Adrenal gland (tissue), 12 donors: ENCODE data around the gene VWA5B1. TPM values are rescaled to one million over a fixed set of nuclear protein-coding genes. Genes with fewer than 3 reads are reported as not detected.

Source experiments
- DNase-seq, 7 donors: peaks; one replicate each; pipeline ENCODE4 v3.0.0-alpha.2; 2019 to 2020
- H3K27ac ChIP-seq, 5 donors: fragments of 200-600 bp; sonication (generic) in 4 of 5; 1 replicate in 3 of 5; 2 replicates in 2 of 5; pipeline versions ENCODE4 v1.5.1 to v1.8.0; 2016 to 2020; ENCODE audit warnings: mild to moderate bottlenecking in 1 of 5
- H3K27me3 ChIP-seq: fragments of 200-600 bp; 2 replicates; pipeline ENCODE4 v1.8.0; 2021
- H3K36me3 ChIP-seq, 2 donors: fragments of 200-600 bp; replicated peaks in 1 of 2; 1 replicate in 1 of 2; 2 replicates in 1 of 2; pipeline versions ENCODE4 v1.5.1 to v1.8.0; 2018 to 2022
- H3K4me1 ChIP-seq, 2 donors: fragments of 200-600 bp; replicated peaks in 1 of 2; 1 replicate in 1 of 2; 2 replicates in 1 of 2; pipeline versions ENCODE4 v1.5.1 to v1.8.0; 2018 to 2021
- H3K4me3 ChIP-seq, 4 donors: fragments of 200-600 bp; sonication (generic) in 3 of 4; one replicate each; pipeline ENCODE4 v1.5.1; 2016 to 2018
- H3K9me3 ChIP-seq, 3 donors: fragments of 200-600 bp; sonication (generic) in 1 of 3; replicated peaks in 1 of 3; 1 replicate in 2 of 3; 2 replicates in 1 of 3; pipeline versions ENCODE4 v1.5.1 to v1.8.0; 2016 to 2021
- POLR2A ChIP-seq, 2 donors: fragments of 450-650 bp; IDR thresholded peaks; one replicate each; pipeline ENCODE4 v1.6.1; 2017; ENCODE audit warnings: antibody characterized with exemption in 2 of 2, mild to moderate bottlenecking in 2 of 2, moderate library complexity in 1 of 2
- WGBS, 4 donors: extraction: QIAGEN DNeasy Blood & Tissue Kit in 2 of 4; methylation state at CpG; one replicate each; pipeline versions ENCODE4 v1.1.5 to v1.1.7; 2013 to 2017; 5-methylcytosine and 5-hydroxymethylcytosine counted together
- intact Hi-C, 2 donors: fragments of 100-400 bp; cut with DNase I; formaldehyde crosslinking; loops; one replicate each; pipeline versions ENCODE4 v1.14.1 to v1.15.0; 2022 to 2023
- polyA plus RNA-seq, 3 donors: library from polyadenylated mRNA; stranded (reverse); fragments of 200-250 nt in 2 of 3; fragments of 350-450 nt in 1 of 3; fragmentation: Illumina TruSeq in 1 of 3; extraction: RNeasy Lipid Tissue Mini Kit (QIAGEN cat#74804) in 1 of 3; gene quantifications; one replicate each; pipeline ENCODE4 v1.2.3, GENCODE V29; 2013 to 2014
- total RNA-seq, 9 donors: library from RNA; depleted of rRNA in 4 of 9; stranded (reverse); fragments of >200 nt in 4 of 9; fragments of 120-200 nt in 1 of 9; fragmentation: NEBNext Ultra II Directional in 1 of 9; extraction: Animal tissue kit (Norgen Biotek cat#: 25700) in 1 of 9; gene quantifications; one replicate each; pipeline versions ENCODE4 v1.1.0 to v1.2.4, GENCODE V29; 2013 to 2023
- TF ChIP-seq, protein P1 (sequence below), 6 experiments: fragments of 450-650 bp in 4 of 6; fragments of 200-600 bp in 2 of 6; sonication (generic) in 1 of 6; IDR thresholded peaks; 1 replicate in 5 of 6; 2 replicates in 1 of 6; pipeline versions ENCODE4 v1.5.1 to v1.8.0; 2016 to 2021; ENCODE audit warnings: antibody characterized with exemption in 6 of 6, mild to moderate bottlenecking in 2 of 6, moderate library complexity in 1 of 6
- donor health status: healthy with polysubstance abuse.
- donor health status: Bipolar disorder and iron deficiency.
- donor health status: DM: yes; HTN: yes; CAD: no.
- donor health status: DM: no; HTN: no; CAD: no.
- donor health status: DM: no; HTN: no; CAD: no.
- donor health status: DM: yes; HTN: yes; CAD: no.

VWA5B1 gene
- total and polyA plus RNA-seq, 12 donors = 0.07 to 2.5 (median 0.26) TPM; not detected in 5

DNA sequence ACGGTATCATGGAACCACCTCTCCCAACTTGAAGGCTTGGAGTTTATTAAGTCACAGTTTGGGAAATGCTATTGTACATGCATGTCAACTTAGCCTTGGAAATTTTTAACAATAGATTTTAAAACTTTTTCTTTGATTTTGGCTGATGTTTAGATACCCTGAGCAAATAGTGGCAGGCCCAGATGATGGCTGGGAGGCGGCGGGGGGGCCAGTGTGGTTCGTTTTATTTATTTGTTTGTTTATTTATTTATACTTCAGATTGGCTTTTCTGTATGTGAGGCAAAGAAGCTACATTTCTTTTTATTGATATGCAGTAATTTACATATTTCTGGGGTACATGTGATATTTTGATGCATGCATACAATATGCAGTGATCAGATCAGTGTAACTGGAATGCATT is 82.0 kb downstream of the VWA5B1 start:
- DNase-seq = no peak
- no peaks in the 10 kb centered on the region for H3K36me3 ChIP-seq
- no peaks in the 10 kb centered on the region for H3K9me3 ChIP-seq
- intact Hi-C loops = loop anchor here in 1 of 2 donors (10.0 kb wide), 1 partner anchor 158 kb away; no protein-coding TSS in a partner anchor
- no peaks in the 10 kb centered on the region for H3K4me1 ChIP-seq
- no peak overlapping the region for H3K4me3 ChIP-seq
- H3K27ac ChIP-seq = no peak overlapping the region
- H3K27me3 ChIP-seq = no peaks in the 10 kb centered on the region
- no peak for TF ChIP-seq POLR2A (IDR thresholded peaks at IDR 0.05)
- 48 to 79% (median 77%) methylated on average over 4 of the region's 4 CpGs for WGBS, 4 donors

DNA sequence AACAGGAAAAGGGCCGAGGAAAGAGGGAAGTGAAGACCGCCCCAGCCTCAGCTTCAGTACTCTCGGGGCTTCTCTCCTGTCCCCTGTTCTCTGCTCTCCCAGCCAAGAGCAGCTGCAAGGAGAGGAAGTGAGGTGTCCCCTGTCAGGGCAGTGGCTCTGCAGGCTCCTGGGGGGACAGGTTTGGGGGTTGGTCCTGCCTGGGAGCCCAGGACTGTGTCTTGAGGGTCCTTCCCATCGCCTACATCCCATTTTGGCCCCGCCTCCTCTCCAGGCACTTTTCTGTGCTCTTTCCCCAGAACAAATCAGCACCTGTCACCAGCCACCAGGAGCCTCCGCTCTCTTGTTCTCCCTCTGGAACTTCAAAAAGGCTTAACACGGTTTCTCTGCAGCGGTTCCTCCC is 82.6 kb downstream of the VWA5B1 start:
- no peak overlapping the region for H3K27ac ChIP-seq
- no peak overlapping the region for H3K4me3 ChIP-seq
- H3K9me3 ChIP-seq = no peaks in the 10 kb centered on the region
- TF ChIP-seq, protein P1, sequence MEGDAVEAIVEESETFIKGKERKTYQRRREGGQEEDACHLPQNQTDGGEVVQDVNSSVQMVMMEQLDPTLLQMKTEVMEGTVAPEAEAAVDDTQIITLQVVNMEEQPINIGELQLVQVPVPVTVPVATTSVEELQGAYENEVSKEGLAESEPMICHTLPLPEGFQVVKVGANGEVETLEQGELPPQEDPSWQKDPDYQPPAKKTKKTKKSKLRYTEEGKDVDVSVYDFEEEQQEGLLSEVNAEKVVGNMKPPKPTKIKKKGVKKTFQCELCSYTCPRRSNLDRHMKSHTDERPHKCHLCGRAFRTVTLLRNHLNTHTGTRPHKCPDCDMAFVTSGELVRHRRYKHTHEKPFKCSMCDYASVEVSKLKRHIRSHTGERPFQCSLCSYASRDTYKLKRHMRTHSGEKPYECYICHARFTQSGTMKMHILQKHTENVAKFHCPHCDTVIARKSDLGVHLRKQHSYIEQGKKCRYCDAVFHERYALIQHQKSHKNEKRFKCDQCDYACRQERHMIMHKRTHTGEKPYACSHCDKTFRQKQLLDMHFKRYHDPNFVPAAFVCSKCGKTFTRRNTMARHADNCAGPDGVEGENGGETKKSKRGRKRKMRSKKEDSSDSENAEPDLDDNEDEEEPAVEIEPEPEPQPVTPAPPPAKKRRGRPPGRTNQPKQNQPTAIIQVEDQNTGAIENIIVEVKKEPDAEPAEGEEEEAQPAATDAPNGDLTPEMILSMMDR (IDR thresholded peaks at IDR 0.05) = no peak
- TF ChIP-seq POLR2A (IDR thresholded peaks at IDR 0.05) = no peak
- H3K27me3 ChIP-seq = no peaks in the 10 kb centered on the region
- WGBS, 4 donors = 55 to 69% (median 66%) methylated on average over 8 of the region's 8 CpGs
- intact Hi-C loops = loop anchor here in 1 of 2 donors (10.0 kb wide), 1 partner anchor 158 kb away; no protein-coding TSS in a partner anchor
- no peaks in the 10 kb centered on the region for H3K36me3 ChIP-seq
- DNase-seq = no peak
- no peaks in the 10 kb centered on the region for H3K4me1 ChIP-seq

DNA sequence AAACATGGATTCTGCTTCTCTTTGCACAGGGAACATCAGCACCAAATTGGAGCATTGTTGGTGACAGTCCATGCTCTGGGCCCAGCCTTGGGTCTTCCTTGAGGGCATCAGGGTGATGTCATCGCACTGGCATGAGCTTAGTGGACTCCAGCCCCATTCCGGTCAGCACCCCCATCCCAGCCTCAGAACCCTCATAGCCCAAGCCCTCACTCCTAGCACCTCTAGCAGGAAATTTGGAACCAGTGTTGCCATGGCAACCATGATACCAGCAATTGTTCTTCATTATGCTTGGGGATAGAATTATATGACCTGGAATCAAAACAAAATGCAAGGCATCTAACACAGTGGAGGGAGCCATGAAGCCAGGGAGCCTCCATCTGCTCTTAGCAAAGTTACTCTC is 83.1 kb downstream of the VWA5B1 start:
- 72 to 86% (median 85%) methylated on average over 2 of the region's 2 CpGs for WGBS, 4 donors
- no peaks in the 10 kb centered on the region for H3K36me3 ChIP-seq
- no peak for TF ChIP-seq POLR2A (IDR thresholded peaks at IDR 0.05)
- TF ChIP-seq, protein P1 (IDR thresholded peaks at IDR 0.05) = no peak
- no peak overlapping the region for H3K27ac ChIP-seq
- DNase-seq = peak in 1 of 7 donors; percentile 6
- H3K4me1 ChIP-seq = no peaks in the 10 kb centered on the region
- no peaks in the 10 kb centered on the region for H3K27me3 ChIP-seq
- H3K9me3 ChIP-seq = no peaks in the 10 kb centered on the region
- no peak overlapping the region for H3K4me3 ChIP-seq
- intact Hi-C loops = loop anchor here in 1 of 2 donors (10.0 kb wide), 1 partner anchor 159 kb away; no protein-coding TSS in a partner anchor

DNA sequence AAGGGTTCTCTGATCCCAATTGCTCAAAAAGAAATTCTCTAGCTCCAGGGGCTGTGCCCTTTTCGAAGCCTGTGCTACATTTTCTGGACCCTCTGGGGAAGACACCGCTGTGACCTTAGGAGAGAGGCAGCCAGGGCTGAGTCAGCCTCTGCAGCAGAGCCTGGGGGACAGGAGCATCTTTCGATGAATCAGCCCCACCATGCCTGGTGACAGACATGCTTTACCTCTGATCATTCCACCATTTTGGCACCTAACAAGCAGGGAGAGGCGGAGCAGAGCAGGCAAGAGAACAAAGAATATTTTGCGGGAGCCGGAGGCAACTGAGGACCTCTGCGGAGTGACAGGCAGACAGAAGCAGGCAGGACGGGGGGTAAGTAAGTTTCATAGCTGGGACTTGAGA is 84.9 kb downstream of the VWA5B1 start:
- H3K27ac ChIP-seq = peak overlapping the region in 2 of 5 donors; percentile 27 to 58
- 27 to 49% (median 34%) methylated on average over 8 of the region's 8 CpGs for WGBS, 4 donors
- H3K36me3 ChIP-seq = no peaks in the 10 kb centered on the region
- no peaks in the 10 kb centered on the region for H3K27me3 ChIP-seq
- DNase-seq = peak; percentile 54 to 83 (median 70)
- H3K9me3 ChIP-seq = no peaks in the 10 kb centered on the region
- H3K4me3 ChIP-seq = no peak overlapping the region
- peaks cover 0 to 4% of the 10 kb centered on the region in 2 donors for H3K4me1 ChIP-seq
- intact Hi-C loops = loop anchor here (5.0 to 10.0 kb wide), 2 partner anchors 52 to 161 kb away; no protein-coding TSS in a partner anchor
- TF ChIP-seq, protein P1 (IDR thresholded peaks at IDR 0.05) = no peak
- TF ChIP-seq POLR2A (IDR thresholded peaks at IDR 0.05) = no peak

DNA sequence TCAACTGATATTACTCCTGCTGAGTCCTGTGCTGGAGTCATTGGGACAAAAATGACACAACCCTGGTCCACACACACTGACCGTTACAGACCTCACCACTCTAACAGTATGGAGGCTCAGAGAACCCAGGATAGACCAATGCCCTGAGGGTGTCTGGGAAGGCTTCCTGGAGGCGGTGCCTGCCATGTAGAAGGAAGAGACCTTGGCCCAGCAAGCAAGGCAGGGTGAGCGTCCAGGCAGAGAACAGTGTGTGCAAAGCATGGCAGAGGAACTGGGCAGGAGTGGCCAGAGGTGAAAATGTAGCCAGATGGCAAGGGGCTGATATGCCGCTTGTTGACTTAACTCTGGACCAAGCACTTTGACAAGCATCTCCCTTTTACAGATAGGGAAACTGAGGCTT is 85.5 kb downstream of the VWA5B1 start:
- no peaks in the 10 kb centered on the region for H3K27me3 ChIP-seq
- no peaks in the 10 kb centered on the region for H3K9me3 ChIP-seq
- DNase-seq = peak in 1 of 7 donors; percentile 5
- H3K4me3 ChIP-seq = no peak overlapping the region
- H3K36me3 ChIP-seq = no peaks in the 10 kb centered on the region
- 67 to 74% (median 70%) methylated on average over 4 of the region's 4 CpGs for WGBS, 4 donors
- H3K27ac ChIP-seq = peak overlapping the region in 1 of 5 donors; percentile 27
- peaks cover 4 to 10% of the 10 kb centered on the region in 2 donors for H3K4me1 ChIP-seq
- TF ChIP-seq, protein P1 (IDR thresholded peaks at IDR 0.05) = no peak
- no peak for TF ChIP-seq POLR2A (IDR thresholded peaks at IDR 0.05)
- intact Hi-C loops = loop anchor here (5.0 to 10.0 kb wide), 2 partner anchors 51 to 161 kb away; no protein-coding TSS in a partner anchor
